H1 (cell line): ENCODE data around the gene HMCN1. TPM values are rescaled to one million over a fixed set of nuclear protein-coding genes. Genes with fewer than 3 reads are reported as not detected.

Experiments used
- CTCF ChIA-PET: fragments of 300-600 bp; sonication (Branson Sonifier 250); formaldehyde crosslinking; loops from one replicate; lab custom pipeline; 2021; ENCODE audit not compliant: partially characterized antibody; lab: Charles Lee
- POLR2A ChIA-PET: fragments of 300-600 bp; sonication (Branson Sonifier 250); formaldehyde crosslinking; loops from one replicate; lab custom pipeline; 2021; ENCODE audit warnings: inconsistent platforms; ENCODE audit not compliant: partially characterized antibody; lab: Charles Lee
- DNase-seq, 2 experiments: peaks; one replicate each; pipeline versions ENCODE4 v3.0.0 to v3.0.0-alpha.2; 2010 to 2022; ENCODE audit warnings: low spot score in 2 of 2, low read depth in 1 of 2, mixed read lengths in 1 of 2
- FAIRE-seq: peaks from 2 replicates; lab custom pipeline; 2011; peaks lifted over from hg19 to GRCh38; lab: Jason Lieb, UNC
- H2AFZ ChIP-seq: 2 replicates; pipeline ENCODE4 v1.8.1; 2012; ENCODE audit warnings: low read length, inconsistent platforms
- H2AK5ac ChIP-seq: 2 replicates; pipeline ENCODE4 v1.6.1; 2013; ENCODE audit warnings: low read depth, low read length
- H2BK120ac ChIP-seq: replicated peaks from 2 replicates; pipeline ENCODE3; 2013; ENCODE audit warnings: low read depth, low read length, inconsistent platforms
- H2BK12ac ChIP-seq: 2 replicates; pipeline ENCODE4 v1.6.1; 2013; ENCODE audit warnings: low read depth, low read length
- H2BK15ac ChIP-seq: 2 replicates; pipeline ENCODE4 v1.6.1; 2013; ENCODE audit warnings: low read length
- H2BK20ac ChIP-seq: 2 replicates; pipeline ENCODE4 v1.6.1; 2013; ENCODE audit warnings: low read length
- H2BK5ac ChIP-seq: 2 replicates; pipeline ENCODE4 v1.6.1; 2013; ENCODE audit warnings: low read depth, low read length
- H3K14ac ChIP-seq: 2 replicates; pipeline ENCODE4 v1.6.1; 2013; ENCODE audit warnings: inconsistent platforms; ENCODE audit not compliant: insufficient read length
- H3K18ac ChIP-seq: 2 replicates; pipeline ENCODE4 v1.6.1; 2013; ENCODE audit warnings: low read length; ENCODE audit errors: extremely low read depth
- H3K23ac ChIP-seq: 2 replicates; pipeline ENCODE4 v1.6.1; 2013; ENCODE audit warnings: inconsistent platforms; ENCODE audit not compliant: insufficient read length
- H3K23me2 ChIP-seq: 2 replicates; pipeline ENCODE4 v1.6.1; 2013; ENCODE audit warnings: low read depth, low read length
- H3K27ac ChIP-seq: 2 replicates; pipeline ENCODE4 v1.6.1; 2011; ENCODE audit warnings: low read depth, low read length, inconsistent platforms
- H3K27me3 ChIP-seq, 4 experiments: replicated peaks in 1 of 4; 1 replicate in 1 of 4; 2 replicates in 3 of 4; pipeline versions ENCODE4 v1.6.1 to v1.8.1; 2011 to 2013; ENCODE audit warnings: low read length in 3 of 4, mild to moderate bottlenecking in 3 of 4, inconsistent platforms in 2 of 4, mixed read lengths in 2 of 4, moderate library complexity in 1 of 4; ENCODE audit not compliant: control insufficient read depth in 3 of 4, insufficient read depth in 3 of 4; ENCODE audit errors: extremely low read depth in 1 of 4
- H3K36me3 ChIP-seq, 4 experiments: 2 replicates each; pipeline versions ENCODE4 v1.6.1 to v1.8.1; 2011 to 2013; ENCODE audit warnings: mild to moderate bottlenecking in 4 of 4, low read length in 3 of 4, moderate library complexity in 2 of 4, control low read depth in 1 of 4, inconsistent platforms in 1 of 4; ENCODE audit not compliant: insufficient read depth in 4 of 4, control insufficient read depth in 2 of 4
- H3K4ac ChIP-seq: replicated peaks from 2 replicates; pipeline ENCODE3; 2013; ENCODE audit warnings: low read length, low read depth, mixed read lengths, inconsistent platforms; ENCODE audit not compliant: insufficient read length
- H3K4me1 ChIP-seq, 4 experiments: replicated peaks in 1 of 4; 1 replicate in 1 of 4; 2 replicates in 3 of 4; pipeline versions ENCODE4 v1.6.1 to v1.8.1; 2011 to 2013; ENCODE audit warnings: low read length in 3 of 4, inconsistent platforms in 2 of 4, mixed read lengths in 1 of 4; ENCODE audit not compliant: insufficient read depth in 4 of 4, control insufficient read depth in 3 of 4
- H3K4me2 ChIP-seq, 2 experiments: 2 replicates each; pipeline versions ENCODE4 v1.6.1 to v1.8.1; 2011 to 2013; ENCODE audit warnings: low read depth in 2 of 2, low read length in 2 of 2, control low read depth in 1 of 2, inconsistent platforms in 1 of 2, mild to moderate bottlenecking in 1 of 2; ENCODE audit not compliant: insufficient read depth in 1 of 2
- H3K4me3 ChIP-seq, 4 experiments: fragments of 200-600, 300-600 bp in 1 of 4; sonication (generic), shearing (Covaris generic), sonication (Bioruptor Twin) in 1 of 4; 2 replicates each; pipeline versions ENCODE4 v1.5.1 to v1.8.1; 2011 to 2016; ENCODE audit warnings: low read length in 4 of 4, low read depth in 3 of 4, control low read depth in 2 of 4, inconsistent platforms in 2 of 4, mild to moderate bottlenecking in 2 of 4, mixed read lengths in 1 of 4, moderate library complexity in 1 of 4; ENCODE audit not compliant: insufficient read depth in 2 of 4; ENCODE audit errors: extremely low read depth in 1 of 4
- H3K56ac ChIP-seq: replicated peaks from 2 replicates; pipeline ENCODE3; 2013; ENCODE audit warnings: low read depth, mild to moderate bottlenecking, mixed read lengths, low read length, inconsistent platforms; ENCODE audit not compliant: insufficient read length
- H3K79me1 ChIP-seq: 2 replicates; pipeline ENCODE4 v1.6.1; 2013; ENCODE audit warnings: low read depth, low read length, control low read depth
- H3K79me2 ChIP-seq, 2 experiments: 2 replicates each; pipeline versions ENCODE4 v1.6.1 to v1.8.1; 2012 to 2013; ENCODE audit warnings: low read length in 2 of 2, mild to moderate bottlenecking in 2 of 2, inconsistent platforms in 1 of 2; ENCODE audit not compliant: insufficient read depth in 2 of 2, control insufficient read depth in 1 of 2
- H3K9ac ChIP-seq, 4 experiments: replicated peaks in 1 of 4; 1 replicate in 1 of 4; 2 replicates in 3 of 4; pipeline versions ENCODE4 v1.6.1 to v1.8.1; 2011 to 2013; ENCODE audit warnings: low read depth in 3 of 4, low read length in 3 of 4, control low read depth in 2 of 4, mild to moderate bottlenecking in 2 of 4, moderate library complexity in 2 of 4, inconsistent platforms in 1 of 4; ENCODE audit errors: extremely low read depth in 1 of 4
- H3K9me3 ChIP-seq, 2 experiments: 2 replicates each; pipeline versions ENCODE4 v1.6.1 to v1.8.1; 2012 to 2013; ENCODE audit warnings: mild to moderate bottlenecking in 2 of 2, moderate library complexity in 2 of 2, control low read depth in 1 of 2, inconsistent platforms in 1 of 2, low read depth in 1 of 2, low read length in 1 of 2, mixed read lengths in 1 of 2; ENCODE audit not compliant: insufficient read depth in 2 of 2
- H4K20me1 ChIP-seq, 2 experiments: replicated peaks in 1 of 2; 2 replicates each; pipeline versions ENCODE3 to v1.8.1; 2011 to 2013; ENCODE audit warnings: inconsistent platforms in 2 of 2, low read length in 2 of 2, mild to moderate bottlenecking in 1 of 2; ENCODE audit not compliant: insufficient read depth in 2 of 2, control insufficient read depth in 1 of 2
- H4K5ac ChIP-seq: 2 replicates; pipeline ENCODE4 v1.6.1; 2013; ENCODE audit warnings: low read length, low read depth, mixed read lengths, inconsistent platforms; ENCODE audit not compliant: insufficient read length
- H4K8ac ChIP-seq: 2 replicates; pipeline ENCODE4 v1.8.0; 2013; ENCODE audit warnings: mild to moderate bottlenecking, moderate library complexity, low read length, inconsistent platforms; ENCODE audit not compliant: insufficient read depth; ENCODE audit errors: extremely low read depth
- H4K91ac ChIP-seq: replicated peaks from 2 replicates; pipeline ENCODE3; 2013; ENCODE audit warnings: low read length, mixed read lengths, inconsistent platforms; ENCODE audit not compliant: insufficient read length
- EP300 ChIP-seq, 2 experiments: IDR thresholded peaks; 1 replicate in 1 of 2; 2 replicates in 1 of 2; pipeline ENCODE4 v1.6.1; 2011 to 2012; ENCODE audit warnings: low read depth in 2 of 2, low read length in 2 of 2, mild to moderate bottlenecking in 2 of 2, borderline replicate concordance in 1 of 2, inconsistent platforms in 1 of 2, moderate library complexity in 1 of 2
- GTF2F1 ChIP-seq: IDR thresholded peaks from 2 replicates; pipeline ENCODE4 v1.6.1; 2012; ENCODE audit warnings: low read depth, low read length, improper control_type of control experiment, borderline replicate concordance
- HDAC2 ChIP-seq, 2 experiments: fragments of 300-600 bp in 1 of 2; sonication (generic) in 1 of 2; IDR thresholded peaks; 2 replicates each; pipeline ENCODE4 v1.6.1; 2011 to 2012; ENCODE audit warnings: low read depth in 2 of 2, low read length in 2 of 2, mild to moderate bottlenecking in 2 of 2, moderate library complexity in 2 of 2, borderline replicate concordance in 1 of 2, inconsistent platforms in 1 of 2
- KDM5A ChIP-seq: fragments of 200-600 bp; IDR thresholded peaks from 2 replicates; pipeline ENCODE4 v1.7.1; 2012; ENCODE audit warnings: mild to moderate bottlenecking, low read length, inconsistent platforms, mixed read lengths
- POLR2A ChIP-seq, 2 experiments: IDR thresholded peaks; 1 replicate in 1 of 2; 2 replicates in 1 of 2; pipeline ENCODE4 v1.6.1; 2011; ENCODE audit warnings: low read depth in 2 of 2, low read length in 2 of 2, mild to moderate bottlenecking in 2 of 2; ENCODE audit errors: control extremely low read depth in 1 of 2
- POLR2AphosphoS5 ChIP-seq: IDR thresholded peaks from 2 replicates; pipeline ENCODE4 v1.6.1; 2011; ENCODE audit warnings: low read depth, low read length
- RAD21 ChIP-seq, 2 experiments: IDR thresholded peaks in 1 of 2; conservative IDR thresholded peaks in 1 of 2; 2 replicates each; pipeline ENCODE4 v1.6.1; 2011; ENCODE audit warnings: low read depth in 2 of 2, low read length in 2 of 2, improper control_type of control experiment in 1 of 2, inconsistent platforms in 1 of 2, mild to moderate bottlenecking in 1 of 2, moderate library complexity in 1 of 2
- RNF2 ChIP-seq: fragments of 200-900, 300-1000 bp; sonication (generic); IDR thresholded peaks from 2 replicates; pipeline ENCODE4 v1.7.1; 2016; ENCODE audit warnings: borderline replicate concordance, low read depth, mild to moderate bottlenecking, antibody characterized with exemption, low read length; ENCODE audit not compliant: poor library complexity, severe bottlenecking; ENCODE audit errors: missing control alignments
- RXRA ChIP-seq: IDR thresholded peaks from 2 replicates; pipeline ENCODE4 v1.6.1; 2011; ENCODE audit warnings: low read depth, mild to moderate bottlenecking, low read length, moderate library complexity; ENCODE audit not compliant: insufficient read depth
- SIN3A ChIP-seq, 2 experiments: IDR thresholded peaks in 1 of 2; conservative IDR thresholded peaks in 1 of 2; 2 replicates each; pipeline ENCODE4 v1.6.1; 2011 to 2012; ENCODE audit warnings: low read length in 2 of 2, improper control_type of control experiment in 1 of 2, low read depth in 1 of 2, mild to moderate bottlenecking in 1 of 2
- SIX5 ChIP-seq: IDR thresholded peaks from 2 replicates; pipeline ENCODE4 v1.6.1; 2011; ENCODE audit warnings: mild to moderate bottlenecking, low read depth, low read length
- TCF12 ChIP-seq: IDR thresholded peaks from 2 replicates; pipeline ENCODE4 v1.6.1; 2011; ENCODE audit warnings: low read depth, mild to moderate bottlenecking, low read length
- polyA plus RNA-seq, 7 experiments: library from polyadenylated mRNA; depleted of rRNA in 3 of 7; stranded (reverse) in 5 of 7; unstranded in 2 of 7; fragments of >200 nt in 5 of 7; fragments of 200-250 nt in 2 of 7; gene quantifications; 1 replicate in 5 of 7; 2 replicates in 1 of 7; 4 replicates in 1 of 7; pipeline versions ENCODE4 v1.2.1 to v1.2.3, GENCODE V29; 2011 to 2013; ENCODE audit warnings: missing spikeins in 2 of 7, mixed read lengths in 2 of 7
- total RNA-seq: library from RNA; stranded (reverse); fragmentation: NEBNext Ultra II Directional; extraction: Animal tissue kit (Norgen Biotek cat#: 25700); gene quantifications from 2 replicates; pipeline ENCODE4 v1.2.1, GENCODE V29; 2021

HMCN1 gene
- total and polyA plus RNA-seq, 2 of the 8 experiments (the other 6 are each of a cell fraction or from before 2014, with no cell fraction given): 13.8 to 14.6 TPM

- H3K79me2 ChIP-seq: no peaks in the 10 kb centered on the region
- H3K9ac ChIP-seq: no peak overlapping the region
- no peak overlapping the region for H2BK15ac ChIP-seq
- no peak overlapping the region for H4K91ac ChIP-seq
- no peak overlapping the region for H3K4ac ChIP-seq
- H4K5ac ChIP-seq: no peak overlapping the region
- no peaks in the 10 kb centered on the region for H3K79me1 ChIP-seq
- ChIA-PET CTCF (no interaction called here), POLR2A (no interaction called here)
- no peak overlapping the region for H2AFZ ChIP-seq
- H3K9me3 ChIP-seq: 0 out of 4 replicates have a peak, but pooled peaks cover 3% of the 10 kb centered on the region in 2 experiments
- no peak overlapping the region for H2BK12ac ChIP-seq
- H4K20me1 ChIP-seq: no peaks in the 10 kb centered on the region
- no peak overlapping the region for H3K14ac ChIP-seq
- H3K27ac ChIP-seq: no peak overlapping the region
- H4K8ac ChIP-seq: no peak overlapping the region
- H3K27me3 ChIP-seq: no peaks in the 10 kb centered on the region
- no peak for FAIRE-seq
- no peak overlapping the region for H3K18ac ChIP-seq
- no peak overlapping the region for H2BK20ac ChIP-seq
- no peak overlapping the region for H3K56ac ChIP-seq
- H2AK5ac ChIP-seq: no peak overlapping the region
- no peak overlapping the region for H2BK5ac ChIP-seq
- no peak overlapping the region for H2BK120ac ChIP-seq
- no peaks in the 10 kb centered on the region for H3K36me3 ChIP-seq
- no peaks in the 10 kb centered on the region for H3K23me2 ChIP-seq
- no peak overlapping the region for H3K4me3 ChIP-seq
- no peak for TF ChIP-seq GTF2F1
- TF ChIP-seq SIN3A (conservative IDR thresholded peaks at IDR 0.05 in 1 of 2, IDR thresholded peaks at IDR 0.05 in 1 of 2; ENCODE audit: low read depth in 1 of 2, low read length in 2 of 2): no peak
- TF ChIP-seq RAD21 (IDR thresholded peaks at IDR 0.05 in 1 of 2, conservative IDR thresholded peaks at IDR 0.05 in 1 of 2; ENCODE audit: low read depth in 2 of 2, low read length in 2 of 2): no peak
- TF ChIP-seq HDAC2 (IDR thresholded peaks at IDR 0.05; ENCODE audit: borderline replicate concordance in 1 of 2, low read depth in 2 of 2, low read length in 2 of 2): no peak
- TF ChIP-seq EP300 (IDR thresholded peaks at IDR 0.05; ENCODE audit: borderline replicate concordance in 1 of 2, low read depth in 2 of 2, low read length in 2 of 2): no peak
- no peak for TF ChIP-seq SIX5
- no peak for TF ChIP-seq KDM5A
- TF ChIP-seq RNF2: no peak
- TF ChIP-seq POLR2A (IDR thresholded peaks at IDR 0.05; ENCODE audit: control extremely low read depth in 1 of 2, low read depth in 2 of 2, low read length in 2 of 2): no peak
- TF ChIP-seq RXRA: no peak
- TF ChIP-seq TCF12: no peak
- no peak for TF ChIP-seq POLR2AphosphoS5
- H3K4me2 ChIP-seq: no peak overlapping the region
- no peak overlapping the region for H3K23ac ChIP-seq
- no peak for DNase-seq
- H3K4me1 ChIP-seq: no peaks in the 10 kb centered on the region
Measured at GRCh38 chr1:185935360-185935759, 201.2 kb downstream of the HMCN1 start.
